ENCODE measurements around the gene GLIPR2. TPM values are rescaled to one million over a fixed set of nuclear protein-coding genes. Genes with fewer than 3 reads are reported as not detected.
"Not testable (repeated sequence)": the region's sequence is repeated elsewhere in the genome, so short reads cannot be mapped to it uniquely, and the experiment has no call there.

GLIPR2 gene
- polyA plus RNA-seq, 1 donor (not counting 4 experiments of a cell fraction or from before 2014, with no cell fraction given): 3.7 TPM

- Histone ChIP-seq H3K9me1 (ENCODE audit: control insufficient read depth, extremely low read depth, insufficient read depth, low read length) (no peaks in the 10 kb centered on the region), H3K4me3 (ENCODE audit: control insufficient read depth in 2 of 3, extremely low read depth in 1 of 3, insufficient read depth in 2 of 3, low read depth in 1 of 3, low read length in 3 of 3) (no peak overlapping the region), H3K36me3 (ENCODE audit: control insufficient read depth in 2 of 2, extremely low read depth in 1 of 2, insufficient read depth in 2 of 2, low read length in 2 of 2) (no peaks in the 10 kb centered on the region), H3K4me2 (ENCODE audit: control insufficient read depth, extremely low read depth, insufficient read depth, low read depth, low read length) (no peak overlapping the region), H3K79me2 (ENCODE audit: control insufficient read depth, insufficient read depth, low read length) (no peaks in the 10 kb centered on the region), H3K9me3 (ENCODE audit: control insufficient read depth, low read depth, low read length) (no peaks in the 10 kb centered on the region), H3K4me1 (ENCODE audit: control insufficient read depth, extremely low read depth, insufficient read depth, low read length) (peaks cover 4% of the 10 kb centered on the region), H3K27me3 (ENCODE audit: control insufficient read depth, extremely low read depth, insufficient read depth, low read length) (no peaks in the 10 kb centered on the region), H2AFZ (ENCODE audit: control insufficient read depth, low read length) (no peak overlapping the region), H3K27ac (ENCODE audit: control insufficient read depth, insufficient read depth, low read length) (no peak overlapping the region), H3K9ac (ENCODE audit: control insufficient read depth, extremely low read depth, insufficient read depth, low read length) (no peak overlapping the region), H4K20me1 (ENCODE audit: control insufficient read depth, extremely low read depth, insufficient read depth, low read length) (no peaks in the 10 kb centered on the region)
- no peak for FAIRE-seq
- dilution Hi-C loops (cut with MboI; ENCODE audit: extremely low pct_ligation_motif_present, low sequenced_read_pairs): no loop called here
- no peak for DNase-seq (ENCODE audit: low read depth, low spot score)
- TF ChIP-seq EZH2 (IDR thresholded peaks at IDR 0.05; ENCODE audit: low read length): no peak
- TF ChIP-seq CTCF (optimal IDR thresholded peaks at IDR 0.05 in 1 of 3, IDR thresholded peaks at IDR 0.05 in 1 of 3, conservative IDR thresholded peaks at IDR 0.05 in 1 of 3; ENCODE audit: extremely low read depth in 1 of 3, insufficient read depth in 2 of 3, low read length in 3 of 3): no peak
Measured at GRCh38 chr9:36158917-36159316, 22.4 kb downstream of the GLIPR2 start.

- H3K79me2 ChIP-seq (ENCODE audit: control insufficient read depth, insufficient read depth, low read length); H3K4me3 ChIP-seq (ENCODE audit: control insufficient read depth in 2 of 3, extremely low read depth in 1 of 3, insufficient read depth in 2 of 3, low read depth in 1 of 3, low read length in 3 of 3); H3K27ac ChIP-seq (ENCODE audit: control insufficient read depth, insufficient read depth, low read length); H4K20me1 ChIP-seq (ENCODE audit: control insufficient read depth, extremely low read depth, insufficient read depth, low read length); dilution Hi-C loops (cut with MboI; ENCODE audit: extremely low pct_ligation_motif_present, low sequenced_read_pairs); H3K9ac ChIP-seq (ENCODE audit: control insufficient read depth, extremely low read depth, insufficient read depth, low read length); H3K27me3 ChIP-seq (ENCODE audit: control insufficient read depth, extremely low read depth, insufficient read depth, low read length); FAIRE-seq; H3K9me3 ChIP-seq (ENCODE audit: control insufficient read depth, low read depth, low read length); H3K36me3 ChIP-seq (ENCODE audit: control insufficient read depth in 2 of 2, extremely low read depth in 1 of 2, insufficient read depth in 2 of 2, low read length in 2 of 2); H3K9me1 ChIP-seq (ENCODE audit: control insufficient read depth, extremely low read depth, insufficient read depth, low read length); H3K4me2 ChIP-seq (ENCODE audit: control insufficient read depth, extremely low read depth, insufficient read depth, low read depth, low read length); H2AFZ ChIP-seq (ENCODE audit: control insufficient read depth, low read length); DNase-seq (ENCODE audit: low read depth, low spot score); H3K4me1 ChIP-seq (ENCODE audit: control insufficient read depth, extremely low read depth, insufficient read depth, low read length): not testable (repeated sequence)
Measured at GRCh38 chr9:36159509-36159908, 23.0 kb downstream of the GLIPR2 start.

GRCh38 chr9:36160126-36160525, 23.6 kb downstream of the GLIPR2 start:
- H3K9me1 ChIP-seq (ENCODE audit: control insufficient read depth, extremely low read depth, insufficient read depth, low read length); dilution Hi-C loops (cut with MboI; ENCODE audit: extremely low pct_ligation_motif_present, low sequenced_read_pairs); DNase-seq (ENCODE audit: low read depth, low spot score); H3K27me3 ChIP-seq (ENCODE audit: control insufficient read depth, extremely low read depth, insufficient read depth, low read length); H2AFZ ChIP-seq (ENCODE audit: control insufficient read depth, low read length); H3K36me3 ChIP-seq (ENCODE audit: control insufficient read depth in 2 of 2, extremely low read depth in 1 of 2, insufficient read depth in 2 of 2, low read length in 2 of 2); H3K9me3 ChIP-seq (ENCODE audit: control insufficient read depth, low read depth, low read length); H3K4me2 ChIP-seq (ENCODE audit: control insufficient read depth, extremely low read depth, insufficient read depth, low read depth, low read length); H3K9ac ChIP-seq (ENCODE audit: control insufficient read depth, extremely low read depth, insufficient read depth, low read length); H3K4me1 ChIP-seq (ENCODE audit: control insufficient read depth, extremely low read depth, insufficient read depth, low read length); H3K79me2 ChIP-seq (ENCODE audit: control insufficient read depth, insufficient read depth, low read length); H3K27ac ChIP-seq (ENCODE audit: control insufficient read depth, insufficient read depth, low read length); FAIRE-seq; H3K4me3 ChIP-seq (ENCODE audit: control insufficient read depth in 2 of 3, extremely low read depth in 1 of 3, insufficient read depth in 2 of 3, low read depth in 1 of 3, low read length in 3 of 3); H4K20me1 ChIP-seq (ENCODE audit: control insufficient read depth, extremely low read depth, insufficient read depth, low read length): not testable (repeated sequence)

Measured in keratinocyte (primary cell).